Astrocyte of the hippocampus (primary cell): ENCODE results near the gene FBXO42.
"Not testable (repeated sequence)": the region's sequence is repeated elsewhere in the genome, so short reads cannot be mapped to it uniquely, and the experiment has no call there.

Experiments
- DNase-seq: peaks from one replicate; pipeline ENCODE4 v3.0.0; 2011; ENCODE audit warnings: low read depth, low spot score

The FBXO42 gene

GRCh38 chr1:16222716-16223115, 129.6 kb downstream of the FBXO42 start:
- DNase-seq = not testable (repeated sequence)

DNA sequence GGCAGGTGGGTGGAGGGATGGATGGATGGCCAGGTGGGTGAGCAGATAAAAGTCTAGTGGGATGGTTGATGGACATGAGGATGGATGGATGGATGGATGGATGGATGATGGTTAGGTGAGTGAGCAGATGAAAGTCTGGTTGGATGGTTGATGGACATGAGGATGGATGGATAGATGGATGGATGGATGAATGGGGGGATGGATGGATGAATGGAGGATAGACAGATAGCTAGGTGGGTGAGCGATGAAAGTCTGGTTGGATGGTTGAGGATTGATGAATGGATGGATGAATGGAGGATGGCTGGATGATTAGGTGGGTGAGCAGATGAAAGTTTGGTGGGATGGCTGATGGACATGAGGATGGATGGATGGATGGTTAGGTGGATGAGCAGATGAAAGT, 130.8 kb downstream of the FBXO42 start:
- DNase-seq = no peak

GRCh38 chr1:16219968-16220500, 132.2 kb downstream of the FBXO42 start:
- DNase-seq = no peak

DNA sequence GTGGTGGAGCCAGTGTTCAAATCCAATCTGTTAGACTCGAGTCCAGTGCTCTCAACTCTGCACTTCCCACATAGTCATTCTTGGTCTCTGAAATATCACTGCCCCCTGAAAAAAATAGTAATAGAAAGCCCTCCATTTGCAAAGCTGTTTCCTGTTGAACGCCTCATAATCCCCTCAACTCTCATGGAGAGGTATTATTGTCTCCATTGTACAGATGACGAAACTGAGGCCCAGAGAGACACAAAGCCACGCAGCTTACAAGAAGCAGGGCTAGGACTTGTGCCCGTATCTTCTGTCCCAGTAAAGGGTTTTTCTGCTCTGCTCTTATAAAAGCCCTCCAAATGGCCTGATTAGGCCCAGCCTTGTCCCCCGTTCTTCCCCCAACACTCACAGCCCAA, 133.6 kb downstream of the FBXO42 start:
- no peak for DNase-seq

DNA sequence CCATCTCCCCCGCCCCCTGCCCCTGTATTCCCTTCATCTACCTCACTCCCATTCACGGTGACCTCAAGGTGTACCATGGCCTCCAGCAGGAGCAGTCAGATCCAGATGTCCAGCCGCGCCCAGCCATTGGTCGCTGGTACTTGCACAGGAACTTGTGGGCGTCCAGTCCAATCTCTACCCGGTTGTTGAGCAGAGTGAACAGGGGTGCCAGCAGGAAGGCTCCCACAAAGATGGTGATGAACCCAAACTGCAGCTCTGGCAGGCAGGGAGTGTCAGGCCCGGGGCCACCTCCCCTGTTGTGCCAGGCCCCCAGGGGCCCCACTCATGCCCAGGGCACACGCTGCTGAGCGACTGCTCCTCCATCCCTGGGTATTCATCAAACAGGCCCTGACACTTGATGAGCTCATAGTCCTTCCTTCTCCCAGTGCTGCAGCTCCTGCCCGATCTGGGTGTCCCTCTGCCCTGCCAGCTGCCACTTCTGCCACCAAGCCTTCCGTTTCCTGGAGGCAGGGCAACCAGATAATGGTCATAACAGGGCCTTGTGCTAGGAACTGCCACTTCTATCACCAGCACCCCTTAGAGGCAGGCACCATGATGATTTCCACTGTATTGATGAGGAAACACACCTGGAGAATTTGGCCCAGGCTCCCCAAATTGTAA, 134.1 kb downstream of the FBXO42 start:
- DNase-seq = no peak

- peak; percentile 98 for DNase-seq
Observed at GRCh38 chr1:16217061-16217785, 135.1 kb downstream of the FBXO42 start.

DNA sequence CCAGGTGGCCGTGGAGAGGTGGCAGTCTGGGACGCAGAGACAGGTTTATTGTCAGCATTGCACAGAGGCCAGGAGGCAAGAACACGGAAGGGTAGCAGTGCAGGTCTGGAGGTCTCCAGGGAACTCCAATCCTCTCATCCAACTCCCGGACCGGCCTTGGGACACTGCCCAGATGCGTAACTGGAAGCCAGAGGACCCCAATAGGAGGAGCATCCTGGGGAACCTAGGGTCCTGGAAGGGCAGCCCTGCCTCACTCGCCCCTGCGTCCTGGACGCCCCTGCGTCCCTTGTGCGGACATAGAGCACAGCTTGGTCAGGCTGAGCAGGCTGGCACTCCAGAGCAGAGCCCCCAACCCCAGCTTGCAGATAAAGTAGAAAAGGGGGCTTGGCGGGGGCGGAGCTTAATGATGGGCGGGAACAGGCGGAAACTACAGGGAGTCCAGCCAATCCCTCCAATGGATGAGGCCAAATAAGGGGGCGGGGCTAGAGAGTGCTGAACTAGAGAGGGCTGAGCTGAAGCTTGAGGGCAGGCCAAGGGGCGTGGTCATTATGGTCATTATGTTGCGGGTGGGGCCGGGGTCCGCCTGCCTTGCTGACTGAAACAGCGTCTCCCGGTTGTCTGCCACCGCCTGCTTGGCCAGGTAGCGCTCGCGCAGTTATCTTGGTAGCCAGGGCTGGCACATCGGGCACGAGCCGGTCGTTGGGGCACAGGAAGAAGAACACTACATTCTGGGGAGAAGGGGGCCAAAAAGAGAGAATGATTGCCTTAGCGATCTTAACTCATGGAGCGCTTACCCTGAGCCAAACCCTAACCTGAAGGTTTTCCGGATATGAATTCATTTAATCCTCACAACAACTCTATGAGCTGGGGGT, 136.2 kb downstream of the FBXO42 start:
- DNase-seq = peak; percentile 91

GRCh38 chr1:16215240-16215639, 137.0 kb downstream of the FBXO42 start:
- DNase-seq = not testable (repeated sequence)

- not testable (repeated sequence) for DNase-seq
Observed at GRCh38 chr1:16213544-16213943, 138.7 kb downstream of the FBXO42 start.

DNA sequence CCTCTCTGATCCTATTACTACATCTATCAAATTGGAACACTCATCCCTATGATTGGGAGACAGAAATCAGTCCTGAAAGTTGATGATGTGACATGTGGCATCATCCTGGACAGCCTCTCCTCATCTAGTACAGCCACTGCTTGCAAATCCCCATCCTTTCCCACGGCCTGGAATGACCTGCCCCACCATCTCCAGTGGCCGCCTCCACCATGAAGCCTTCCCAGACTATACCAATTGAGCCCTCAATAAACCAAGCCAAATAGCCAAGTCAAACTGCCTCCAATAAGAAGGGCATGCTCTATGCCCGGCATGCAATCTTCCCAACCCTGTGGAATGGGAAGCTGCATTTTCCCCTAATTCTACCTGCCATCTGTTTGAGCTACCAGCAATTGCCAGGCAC, 139.3 kb downstream of the FBXO42 start:
- no peak for DNase-seq

- no peak for DNase-seq
Observed at GRCh38 chr1:16212251-16212961, 139.9 kb downstream of the FBXO42 start, which contains the start of gene ARHGEF19. Gene ARHGEF19 (minus strand): TSS chr1:16212652. CDS start chr1:16209054, 3,598 bp downstream.

GRCh38 chr1:16211824-16212223, 140.5 kb downstream of the FBXO42 start:
- DNase-seq = no peak

- no peak for DNase-seq
Observed at GRCh38 chr1:16210581-16210980, 141.7 kb downstream of the FBXO42 start.

DNA sequence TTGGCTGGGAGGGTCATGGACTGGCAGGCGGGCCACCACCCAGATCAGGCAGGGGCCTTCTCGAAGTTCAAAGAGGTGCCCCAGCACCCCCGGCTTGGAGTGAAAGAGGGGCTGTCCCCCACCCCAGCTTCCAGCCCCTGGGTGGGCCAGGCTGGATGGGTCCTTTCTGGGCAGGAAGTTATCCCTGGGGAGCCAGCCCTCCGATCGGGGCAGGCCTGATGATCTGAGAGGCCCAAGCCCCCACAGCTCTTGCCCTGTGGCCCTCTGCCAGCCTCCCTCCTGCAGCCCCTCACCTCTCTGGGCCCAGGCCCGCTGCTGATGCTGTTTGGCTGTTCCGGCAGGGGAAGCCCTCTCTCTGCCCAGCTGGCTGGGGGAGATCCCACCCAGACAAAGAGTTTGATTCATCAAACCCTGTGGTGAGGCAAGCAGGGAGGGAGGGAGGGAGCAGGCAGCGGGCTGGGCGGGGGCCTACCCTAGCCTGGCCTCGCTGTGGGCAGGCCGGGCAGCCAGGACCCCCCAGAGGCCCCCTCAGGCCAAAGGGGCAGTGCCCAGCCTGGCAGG, 142.4 kb downstream of the FBXO42 start:
- DNase-seq = peak; percentile 74

DNA sequence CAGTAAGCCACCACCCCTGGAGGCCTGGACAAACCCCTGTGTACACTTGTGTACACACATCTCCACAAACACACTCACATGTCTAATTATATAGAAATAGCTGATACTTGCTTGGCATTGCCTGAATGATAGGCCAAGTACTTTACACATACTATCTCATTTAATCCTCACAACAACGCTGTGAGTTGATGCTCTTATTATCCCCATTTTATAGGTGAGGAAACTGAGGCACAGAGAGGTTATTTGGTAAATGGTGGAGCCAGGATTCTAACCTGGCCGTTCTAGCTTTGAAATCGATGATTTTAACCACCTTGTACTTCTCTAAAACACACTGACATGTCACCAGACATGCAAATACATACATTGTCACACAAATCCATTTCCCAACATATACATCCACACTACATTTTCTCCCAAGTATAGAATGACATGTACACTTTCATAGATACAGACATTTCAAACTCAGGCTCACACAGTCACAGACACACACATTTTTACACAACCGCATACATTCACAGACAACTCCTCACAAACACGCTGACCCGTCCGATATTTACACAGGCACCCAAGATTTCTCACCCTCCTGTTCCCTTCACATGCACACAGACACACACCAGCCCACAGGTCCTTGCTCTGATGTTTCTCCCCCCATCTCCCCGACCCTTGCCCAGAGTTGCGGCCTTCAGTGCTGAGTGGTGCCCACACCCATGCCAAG, 143.0 kb downstream of the FBXO42 start:
- no peak for DNase-seq

DNA sequence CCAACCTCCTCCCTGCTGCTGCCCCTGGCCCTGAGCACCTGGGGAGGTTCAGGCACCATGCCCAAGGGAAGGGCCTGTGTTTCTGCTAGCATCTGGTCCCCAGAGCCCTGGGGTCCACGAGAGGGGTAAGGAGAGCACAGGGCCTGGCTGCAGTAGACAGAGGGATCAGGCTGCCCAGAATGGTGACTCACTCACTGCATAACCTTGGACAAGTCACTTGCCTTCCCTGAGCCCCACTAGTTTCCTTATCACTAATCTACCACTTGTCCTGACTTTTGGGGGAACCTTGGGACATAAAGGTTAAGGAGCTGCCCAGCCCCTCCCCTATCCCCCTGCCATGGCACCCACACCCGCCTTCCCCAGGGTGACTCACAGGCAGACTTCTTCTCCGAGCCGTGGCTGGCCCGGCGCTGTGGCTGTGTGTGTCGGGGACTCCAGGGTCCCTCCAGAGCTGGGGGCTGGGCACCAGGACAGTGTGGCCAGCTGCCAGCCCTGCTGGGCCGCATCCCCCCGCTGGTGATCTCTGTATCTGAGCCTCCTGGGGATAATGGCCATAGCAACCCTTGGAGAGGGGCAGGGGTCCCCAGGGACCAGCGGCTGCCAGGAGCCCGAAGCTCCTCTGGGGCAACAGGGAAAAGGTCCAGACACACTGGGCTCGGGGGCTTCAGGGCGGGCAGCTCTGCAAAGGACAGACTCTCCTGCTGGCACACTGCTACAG, 143.9 kb downstream of the FBXO42 start:
- no peak for DNase-seq

- DNase-seq = no peak
Observed at GRCh38 chr1:16207318-16208269, 144.7 kb downstream of the FBXO42 start.

DNA sequence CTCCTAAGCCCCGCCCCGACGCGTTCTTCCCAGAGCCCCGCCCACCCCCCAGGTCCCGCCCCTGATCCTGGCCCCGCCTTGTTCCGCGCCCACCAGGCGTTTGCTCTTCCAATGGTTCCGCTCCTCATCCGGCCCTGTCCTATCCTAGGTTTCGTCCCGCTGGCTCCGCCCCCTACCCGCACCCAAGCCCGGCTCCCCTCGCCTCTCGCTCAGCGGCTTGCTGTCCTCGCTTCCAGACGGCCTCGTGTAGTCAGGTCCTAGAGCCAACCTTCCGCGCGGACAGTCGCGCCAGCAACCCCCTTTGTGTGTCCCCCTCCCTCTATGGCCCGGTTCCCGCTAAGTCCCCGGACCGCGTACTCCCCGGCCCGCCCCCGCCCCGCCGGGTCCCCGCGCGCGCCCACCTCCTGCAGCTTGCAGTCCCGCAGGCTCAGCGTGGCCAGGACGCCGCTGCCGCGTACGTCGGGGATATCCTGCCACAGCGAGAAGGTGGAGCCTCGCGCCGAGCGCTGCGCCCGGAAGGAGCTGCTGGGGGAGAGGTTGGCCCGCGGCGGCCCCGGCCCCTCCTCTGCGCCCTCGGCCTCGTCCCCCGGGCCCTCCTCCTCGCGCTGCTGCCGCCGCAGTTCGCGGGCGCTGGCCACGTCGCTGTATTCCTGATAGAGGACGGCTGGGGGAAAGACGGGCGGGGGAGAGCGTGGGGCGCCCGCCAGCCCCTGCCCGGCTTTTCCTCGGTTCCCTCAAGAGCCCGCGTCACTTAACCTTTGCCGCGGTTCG, 145.5 kb downstream of the FBXO42 start:
- peak; percentile 99 for DNase-seq
